HG03521 (cell line): ENCODE data around the gene VPS8.
"Not testable (repeated sequence)": the region's sequence is repeated elsewhere in the genome, so short reads cannot be mapped to it uniquely, and the experiment has no call there.

Experiments used
- ATAC-seq: cut with Tn5 transposase; IDR thresholded peaks from one replicate; pipeline ENCODE4 v1.9.1; 2021; ENCODE audit warnings: mild to moderate bottlenecking, moderate library complexity; ENCODE audit not compliant: unreplicated experiment

VPS8 gene

DNA sequence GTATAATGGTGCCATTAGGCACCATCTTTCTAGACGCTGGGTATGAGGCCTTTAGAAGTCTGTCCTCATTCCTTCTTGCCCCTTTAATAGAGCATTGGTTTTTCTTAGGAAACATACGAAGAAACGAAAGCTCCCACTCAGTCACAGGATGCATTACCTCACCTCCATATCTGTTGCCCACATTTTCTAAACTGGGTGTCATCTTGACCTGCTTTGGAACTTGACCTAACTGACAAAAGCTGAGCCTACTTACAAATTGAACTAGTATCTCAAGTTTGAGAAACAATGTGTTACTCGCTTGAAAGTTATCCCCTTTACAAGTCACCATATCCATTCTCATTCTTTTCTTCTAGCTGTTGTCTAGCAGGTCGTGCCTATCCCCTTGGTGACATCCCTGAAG is 102.7 kb downstream of the VPS8 start:
- ATAC-seq = no peak

DNA sequence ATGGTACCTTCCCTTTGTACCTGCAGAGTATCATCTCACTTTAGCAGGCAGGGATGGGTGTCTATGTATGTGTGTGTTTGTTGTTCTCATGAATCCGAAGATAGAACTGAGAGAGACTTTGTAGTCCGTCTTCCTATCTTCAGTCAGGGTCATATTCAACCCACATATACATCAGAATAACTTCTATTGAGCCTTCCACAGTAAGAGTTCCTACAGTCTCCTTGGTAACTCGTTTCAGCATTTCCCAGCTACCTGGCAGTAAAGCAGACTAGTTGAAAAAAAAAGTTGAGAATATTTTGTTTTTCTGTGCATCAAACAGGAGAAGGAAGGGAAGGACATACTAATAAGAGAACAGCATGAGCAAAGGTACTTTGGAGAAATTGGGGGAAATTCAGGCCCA is 106.8 kb downstream of the VPS8 start:
- ATAC-seq = no peak

DNA sequence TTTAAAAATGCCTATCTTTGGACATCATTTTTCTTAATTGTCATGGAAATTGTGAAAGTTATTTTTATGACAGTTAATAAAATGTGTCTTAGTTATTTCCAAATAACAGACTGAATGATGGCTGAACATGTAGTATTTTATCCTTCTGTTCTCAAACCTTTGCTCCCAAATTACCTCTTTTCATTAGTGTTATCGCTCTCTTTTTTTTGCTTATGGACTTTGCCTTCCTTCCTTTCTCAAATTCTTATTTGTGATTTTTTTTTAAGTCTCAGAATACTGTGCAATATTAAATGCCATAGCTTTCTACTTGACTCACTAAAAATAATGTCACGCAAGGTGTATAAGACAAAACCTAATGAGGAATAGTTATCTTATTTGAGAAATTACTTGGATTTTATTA is 107.7 kb downstream of the VPS8 start:
- no peak for ATAC-seq

DNA sequence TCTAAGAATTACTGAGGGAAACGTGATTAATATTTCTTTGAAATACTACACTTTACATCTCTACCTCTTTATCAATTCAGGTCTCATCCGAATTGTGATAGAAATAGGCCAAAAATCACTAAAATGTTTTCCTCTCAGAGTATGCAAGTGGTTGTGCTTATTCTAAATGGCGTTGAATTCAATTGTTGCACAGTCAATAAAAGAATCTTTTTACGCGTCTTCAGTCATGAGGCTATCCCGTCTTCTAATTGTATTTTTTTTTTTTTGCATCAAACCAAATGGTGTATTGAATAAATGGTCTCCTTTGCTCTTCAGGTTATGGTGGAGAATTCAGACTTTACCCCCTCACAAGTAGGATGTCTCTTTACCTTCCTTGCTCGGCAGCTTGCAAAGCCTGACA is 112.6 kb downstream of the VPS8 start:
- ATAC-seq = no peak

DNA sequence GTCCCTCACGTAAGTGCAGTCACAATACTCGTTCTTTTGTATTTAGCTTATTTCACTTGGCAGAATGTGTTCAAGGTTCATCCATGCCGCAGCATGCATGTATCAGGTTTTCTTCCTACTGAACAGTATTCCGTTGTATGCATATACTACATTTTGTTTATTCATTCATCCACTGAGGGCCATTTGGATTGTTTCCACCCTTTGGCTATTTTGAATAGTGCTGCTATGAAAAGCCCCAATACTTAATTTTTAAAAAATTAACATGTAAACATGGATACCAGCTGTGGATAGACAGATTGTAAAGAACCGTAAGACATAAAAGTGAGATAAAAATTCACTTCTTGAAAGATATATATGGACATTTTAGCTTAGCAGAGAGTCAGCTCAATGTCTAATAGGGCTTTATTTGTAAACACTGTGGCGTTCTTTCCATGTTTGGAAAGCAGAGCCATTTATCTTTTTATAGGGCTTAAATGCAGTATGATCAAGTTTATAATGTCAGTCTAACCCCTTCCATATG is 115.9 kb downstream of the VPS8 start:
- no peak for ATAC-seq

DNA sequence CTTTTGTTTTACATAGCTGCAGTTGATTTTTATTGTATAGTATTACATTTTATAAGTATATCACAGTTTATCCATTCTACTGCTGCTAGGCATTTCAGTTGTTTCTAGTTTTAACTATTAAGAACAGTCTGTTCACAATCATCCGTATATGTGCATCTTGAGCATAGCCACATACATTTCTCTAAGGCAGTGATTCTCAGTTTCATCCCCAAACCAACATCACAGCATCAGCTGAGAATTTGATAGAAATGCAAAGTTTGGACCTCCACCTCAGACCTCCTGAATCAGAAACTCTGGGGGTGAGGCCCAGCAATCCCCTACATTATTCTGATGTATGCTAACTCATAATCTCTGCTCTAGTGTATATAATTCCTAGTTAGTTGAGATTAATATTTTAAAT is 120.8 kb downstream of the VPS8 start:
- no peak for ATAC-seq

DNA sequence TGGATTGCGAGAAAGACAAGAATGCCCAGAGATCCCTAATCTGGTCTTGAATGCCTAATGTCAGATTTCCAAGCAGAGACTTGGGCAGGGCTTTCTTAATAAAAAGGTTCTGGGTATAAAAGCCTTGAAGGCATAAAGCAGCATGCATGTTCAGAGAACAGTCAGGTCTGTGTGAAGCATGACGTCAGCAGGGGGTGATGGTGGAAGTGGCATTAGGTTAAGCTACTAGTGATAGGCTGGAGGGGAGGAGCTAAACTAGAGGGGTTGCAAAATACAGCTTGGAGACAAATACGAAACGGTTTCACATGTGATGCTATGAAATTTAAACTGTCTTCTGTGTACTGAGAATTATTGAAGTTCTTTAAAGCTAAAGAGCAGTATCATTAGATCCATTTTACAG is 125.6 kb downstream of the VPS8 start:
- no peak for ATAC-seq

DNA sequence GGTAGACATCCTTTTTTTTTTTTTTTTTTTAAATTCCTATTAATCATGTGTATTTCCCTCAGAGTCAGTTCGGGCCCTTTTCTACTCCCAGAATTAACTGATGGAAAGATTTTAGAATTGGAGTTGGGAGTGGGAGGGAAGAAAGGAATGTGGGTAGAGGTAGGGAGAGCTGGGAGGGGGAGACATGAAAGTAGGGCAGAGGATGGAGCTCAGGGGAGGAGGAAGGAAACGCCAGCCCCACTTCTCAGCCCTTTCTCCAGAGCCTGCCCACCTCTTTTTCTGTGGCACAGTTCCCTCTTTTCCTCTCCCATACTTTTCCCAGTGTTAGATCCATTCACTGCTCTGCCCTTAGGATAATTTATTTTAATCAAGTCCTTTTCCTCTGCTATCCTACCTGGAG is 129.4 kb downstream of the VPS8 start:
- no peak for ATAC-seq

DNA sequence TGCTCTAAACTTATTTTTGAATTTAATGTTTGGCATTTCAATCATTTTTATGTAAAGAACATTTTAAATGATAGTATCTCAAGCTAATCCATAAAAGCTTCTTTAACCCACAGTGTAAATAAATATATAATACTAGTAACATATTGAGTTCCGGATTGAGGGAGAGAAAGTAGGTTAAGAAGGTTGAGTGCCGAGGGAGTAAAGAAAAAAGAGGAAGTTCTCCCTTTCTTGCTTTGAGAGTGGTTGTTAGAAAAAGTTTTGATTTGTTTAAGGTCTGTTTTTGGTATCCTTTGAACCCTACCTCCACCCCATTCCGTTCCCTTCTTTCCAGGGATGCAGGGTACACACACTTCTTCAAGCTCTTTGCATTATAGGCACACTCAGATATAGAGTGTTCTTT is 130.8 kb downstream of the VPS8 start:
- ATAC-seq = no peak

DNA sequence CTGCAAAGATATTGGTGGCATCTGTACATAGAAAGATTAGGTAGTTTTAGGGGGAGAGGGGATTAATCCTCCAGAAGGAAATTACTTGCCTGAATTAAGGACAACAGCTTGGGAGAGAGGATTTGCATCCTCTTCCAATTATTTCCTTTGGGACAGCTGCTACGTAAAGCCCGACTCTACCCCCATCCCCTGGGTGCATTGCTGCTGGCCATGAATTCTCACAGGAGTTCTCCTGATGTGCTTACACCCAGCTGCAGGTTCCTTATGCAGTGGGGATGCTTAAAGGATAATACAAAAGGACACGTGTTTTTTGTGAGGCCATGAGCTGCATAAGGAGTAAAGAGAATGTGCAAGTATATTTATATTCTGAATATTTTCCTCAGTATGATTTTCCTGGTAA is 132.3 kb downstream of the VPS8 start:
- no peak for ATAC-seq

DNA sequence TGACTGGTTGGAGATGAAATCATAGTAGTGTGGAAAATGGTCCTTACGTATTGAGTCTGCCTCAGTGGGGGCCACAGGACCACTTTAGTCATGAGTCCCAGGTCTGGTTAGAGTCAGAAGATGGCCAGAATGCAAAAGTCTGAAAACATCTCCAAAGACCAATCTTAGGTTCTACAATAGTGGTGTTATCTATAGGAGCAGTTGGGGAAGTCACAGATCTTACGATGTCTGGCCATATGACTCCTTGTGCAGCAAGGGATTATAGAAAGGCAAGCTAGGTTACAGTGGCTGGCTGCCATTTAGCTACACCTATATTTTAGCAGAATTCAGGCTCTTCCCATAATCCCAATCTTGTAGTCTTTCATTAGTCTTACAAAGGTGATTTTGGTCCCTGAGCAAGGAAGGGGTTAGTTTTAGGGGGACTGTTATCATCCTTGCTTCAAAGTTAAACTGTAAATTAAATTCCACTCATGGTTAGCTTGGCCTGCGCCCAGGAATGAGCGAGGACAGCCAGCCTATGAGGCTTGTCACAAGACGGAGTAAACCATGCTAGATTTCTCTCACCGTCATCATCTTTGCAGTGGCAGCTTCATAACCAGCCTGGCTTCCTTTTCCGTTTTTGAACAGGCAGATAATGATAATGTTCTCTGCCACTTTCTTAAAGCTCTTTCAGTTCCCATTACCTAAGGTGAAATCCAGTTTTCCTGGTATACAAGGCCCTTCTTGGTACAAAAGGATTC is 134.1 kb downstream of the VPS8 start:
- no peak for ATAC-seq

DNA sequence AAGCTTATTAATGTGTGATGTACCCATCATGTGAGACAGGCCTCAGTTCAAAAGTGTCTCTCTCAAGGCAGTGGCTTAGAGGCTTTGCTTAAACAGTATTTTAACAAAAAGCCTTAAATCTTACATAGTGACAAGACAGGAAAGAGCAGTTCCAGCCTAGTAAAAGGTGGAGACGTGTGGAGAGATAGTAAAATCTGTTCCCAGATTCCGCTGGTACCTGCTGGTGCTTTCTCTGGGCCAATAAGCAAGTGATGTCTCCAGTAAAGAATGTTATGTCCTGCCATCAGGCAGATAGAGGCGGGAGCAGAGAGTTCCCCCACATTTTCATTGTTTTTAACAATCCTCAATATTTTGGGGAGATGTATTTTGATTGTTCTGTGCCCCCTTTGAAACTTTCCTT is 135.0 kb downstream of the VPS8 start:
- no peak for ATAC-seq

DNA sequence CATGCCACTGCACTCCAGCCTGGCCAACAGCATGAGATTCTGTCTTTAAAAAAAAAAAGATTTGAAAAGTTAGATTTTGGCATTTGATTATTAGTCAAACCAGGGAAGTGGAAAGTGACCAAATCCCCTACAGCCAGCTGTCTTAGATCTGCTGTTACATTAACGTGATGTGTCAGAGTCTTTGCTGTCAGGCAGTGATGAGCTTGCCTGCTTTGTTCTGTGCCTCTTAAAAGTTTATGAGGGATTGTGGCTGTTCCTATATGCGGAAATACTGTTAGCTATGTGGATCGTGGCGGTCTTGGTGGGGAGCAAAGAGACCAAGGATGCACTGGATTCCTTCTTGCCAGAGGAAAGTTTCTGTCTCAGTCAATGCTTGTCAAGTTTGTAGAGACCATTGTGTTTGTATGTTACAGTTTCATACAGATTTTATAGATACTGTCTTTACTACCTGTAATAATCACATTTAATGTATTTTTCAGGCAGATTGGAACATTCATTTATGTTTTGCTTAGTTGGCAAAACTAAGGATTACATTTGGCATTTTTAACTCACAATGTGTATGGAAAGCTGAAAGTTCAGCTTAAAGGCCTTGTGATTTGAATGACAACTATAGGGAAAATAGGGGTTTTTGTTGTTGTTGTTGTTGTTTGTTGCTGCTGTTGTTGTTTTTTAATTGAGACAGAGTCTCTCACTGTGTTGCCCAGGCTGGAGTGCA is 137.4 kb downstream of the VPS8 start:
- ATAC-seq = no peak

DNA sequence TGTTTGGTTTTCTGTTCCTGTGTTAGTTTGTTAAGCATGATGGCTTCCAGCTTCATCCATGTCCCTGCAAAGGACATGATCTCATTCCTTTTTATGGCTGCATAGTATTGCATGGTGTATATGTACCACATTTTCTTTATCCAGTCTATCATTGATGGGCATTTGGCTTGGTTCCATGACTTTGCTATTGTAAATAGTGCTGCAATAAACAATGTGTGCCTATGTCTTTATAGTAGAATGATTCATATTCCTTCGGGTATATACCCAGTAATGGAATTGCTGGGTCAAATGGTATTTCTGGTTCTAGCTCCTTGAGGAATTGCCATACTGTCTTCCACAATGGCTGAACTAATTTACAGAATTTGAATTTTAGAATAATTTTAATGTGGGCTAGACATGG is 138.8 kb downstream of the VPS8 start:
- ATAC-seq = not testable (repeated sequence)

DNA sequence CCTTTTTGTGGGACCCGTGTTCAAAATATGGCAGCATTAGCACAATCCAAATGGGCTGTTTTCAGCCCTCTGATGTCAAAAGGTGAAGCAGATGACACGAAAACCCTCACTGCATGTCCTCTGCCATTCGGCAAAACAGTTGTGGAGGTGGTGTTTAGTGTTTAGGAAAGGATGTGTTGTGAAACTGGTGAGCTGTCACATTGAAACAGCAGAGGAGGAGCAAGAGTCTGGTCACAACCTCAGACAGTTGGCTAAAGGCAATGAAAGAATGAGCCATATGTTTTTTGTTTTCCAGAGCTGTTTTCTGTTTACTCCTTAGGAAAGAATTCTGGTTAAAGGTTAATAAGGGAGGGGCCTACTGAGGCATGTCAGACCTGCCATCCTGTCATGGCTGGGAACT is 140.7 kb downstream of the VPS8 start:
- no peak for ATAC-seq

DNA sequence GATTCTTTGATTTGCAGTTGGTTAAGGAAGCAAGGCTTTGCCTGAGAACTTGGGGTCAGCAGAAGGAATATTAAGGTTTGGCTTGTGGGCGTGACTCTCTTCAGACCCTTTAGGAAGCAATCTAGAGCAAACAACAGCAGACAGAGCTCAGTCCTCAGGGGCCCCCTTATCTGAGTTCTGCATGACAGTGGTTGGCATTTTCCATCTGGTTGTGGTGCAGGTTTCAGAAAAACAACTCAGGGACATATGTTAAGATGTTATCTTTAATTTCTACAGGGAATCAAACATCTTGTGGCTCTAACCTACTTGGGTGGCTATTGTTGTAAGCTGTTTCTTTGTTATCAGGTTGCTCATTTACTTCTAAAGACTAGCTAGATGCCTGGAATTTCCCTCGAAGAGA is 141.4 kb downstream of the VPS8 start:
- no peak for ATAC-seq

DNA sequence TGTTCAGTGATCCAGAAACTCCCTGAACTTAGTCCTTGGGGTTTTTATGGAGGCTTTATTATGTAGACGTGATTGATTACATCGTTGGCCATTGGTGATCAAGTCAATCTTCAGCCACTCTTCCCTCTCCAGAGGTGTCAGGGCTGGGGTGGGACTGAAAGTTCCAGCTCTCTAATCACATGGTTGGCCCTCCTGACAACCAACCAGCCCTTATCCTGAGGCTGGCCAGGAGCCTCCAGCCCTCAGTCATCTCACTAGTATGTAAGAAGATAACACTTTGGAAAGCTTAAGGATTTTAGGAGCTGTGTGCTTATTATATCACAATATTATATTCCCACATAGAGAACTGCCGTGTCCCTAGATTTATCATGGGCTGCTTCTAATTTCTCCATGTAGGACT is 142.3 kb downstream of the VPS8 start:
- ATAC-seq = no peak

DNA sequence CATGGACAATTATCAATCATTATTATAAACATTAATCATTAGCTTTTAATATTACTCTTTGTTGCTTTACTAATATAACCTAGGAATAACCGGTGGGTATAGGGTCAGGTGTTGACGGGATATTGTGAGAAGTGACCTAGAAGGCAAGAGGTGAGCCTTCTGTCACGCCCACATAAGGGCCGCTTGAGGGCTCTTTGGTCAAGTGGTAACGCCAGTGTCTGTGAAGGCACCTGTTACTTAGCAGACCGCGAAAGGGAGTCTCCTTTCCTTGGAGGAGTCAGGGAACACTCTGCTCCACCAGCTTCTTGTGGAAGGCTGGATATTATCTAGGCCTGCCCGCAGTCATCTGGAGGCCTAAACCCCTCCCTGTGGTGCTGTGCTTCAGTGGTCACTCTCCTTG is 142.9 kb downstream of the VPS8 start:
- ATAC-seq = not testable (repeated sequence)

DNA sequence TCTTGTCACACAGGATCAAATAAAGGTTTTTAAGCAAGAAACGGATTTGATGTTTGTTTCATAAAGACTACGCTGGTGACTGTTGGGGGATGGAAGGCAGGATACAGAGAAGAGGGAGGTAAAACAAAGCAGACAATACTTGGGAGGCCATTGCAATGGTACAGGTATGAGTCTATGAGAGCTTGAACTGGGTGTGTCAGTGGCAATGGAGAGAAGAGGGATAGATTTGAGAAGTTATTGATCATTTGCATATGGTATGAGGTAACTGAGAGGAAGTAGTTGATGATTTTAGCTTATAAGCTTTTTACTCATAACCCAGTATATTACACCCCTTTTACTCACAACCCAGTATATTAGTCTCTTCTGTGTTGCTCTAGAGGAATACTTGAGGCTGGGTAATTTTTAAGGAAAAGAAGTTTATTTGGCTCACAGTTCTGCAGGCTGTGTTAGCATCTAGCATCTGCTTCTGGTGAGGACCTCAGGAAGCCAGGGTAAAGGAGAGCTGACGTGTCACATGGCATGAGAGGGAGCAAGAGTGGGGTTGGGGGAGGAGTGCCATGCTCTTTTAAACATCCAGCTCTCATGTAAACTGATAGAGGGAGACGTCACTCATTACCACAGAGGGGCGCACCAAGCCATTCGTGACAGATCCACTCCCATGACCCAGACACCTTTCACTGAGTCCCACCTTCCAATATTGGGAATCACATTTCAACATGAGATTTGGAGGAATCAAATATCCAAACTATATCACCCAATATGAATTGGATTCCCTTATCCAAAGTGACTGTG is 153.9 kb downstream of the VPS8 start:
- no peak for ATAC-seq

DNA sequence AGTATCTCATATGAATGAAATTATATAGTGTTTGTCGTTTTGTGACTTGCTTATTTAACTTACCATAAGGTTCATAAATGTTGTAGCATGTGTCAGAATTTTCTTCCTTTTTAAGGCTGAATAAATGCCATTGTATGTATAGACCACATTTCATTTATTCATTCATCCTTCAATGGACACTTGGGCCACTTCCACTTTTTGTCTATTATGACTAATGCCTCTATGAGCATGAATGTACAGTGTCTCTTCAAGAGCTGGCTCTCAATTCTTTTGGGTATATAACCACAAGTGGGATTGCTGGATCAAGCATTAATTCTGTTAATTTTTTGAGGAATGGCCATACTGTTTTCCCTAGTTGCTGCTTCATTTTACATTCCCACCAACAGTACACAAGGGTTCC is 156.1 kb downstream of the VPS8 start:
- no peak for ATAC-seq

DNA sequence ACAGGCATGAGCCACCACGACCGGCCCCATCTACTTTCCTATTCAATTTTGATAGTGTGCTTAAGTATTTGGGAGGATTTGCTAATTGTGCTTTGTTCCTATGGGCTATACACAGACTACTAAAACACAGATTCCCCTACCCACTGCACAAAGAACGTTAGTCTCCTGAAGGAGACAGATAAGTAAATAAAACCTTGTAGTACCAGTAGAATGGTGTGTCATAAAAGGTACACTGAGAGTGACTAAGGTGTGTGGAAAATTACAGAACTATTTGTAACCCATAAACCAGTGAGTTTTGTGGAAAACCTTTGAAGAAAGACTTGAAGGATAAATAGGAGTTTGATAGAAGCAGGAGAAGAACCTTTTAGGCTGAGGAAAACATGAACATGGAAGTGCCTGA is 158.2 kb downstream of the VPS8 start:
- no peak for ATAC-seq

DNA sequence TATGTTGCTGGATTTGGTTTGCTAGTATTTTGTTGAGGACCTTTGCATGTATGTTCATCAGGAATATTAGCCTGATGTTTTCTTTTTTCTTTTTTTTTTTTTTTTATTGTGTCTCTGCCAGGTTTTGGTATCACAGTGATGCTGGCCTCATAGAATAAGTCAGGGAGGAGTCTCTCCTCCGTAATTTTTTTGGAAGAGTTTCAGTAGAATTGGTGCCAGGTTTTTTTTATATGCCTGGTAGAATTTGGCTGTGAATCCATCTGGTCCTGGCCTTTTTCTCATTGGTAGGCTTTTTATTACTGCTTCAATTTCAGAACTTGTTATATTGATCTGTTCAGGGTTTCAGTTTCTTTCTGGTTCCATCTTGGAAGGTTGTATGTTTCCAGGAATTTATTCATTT is 165.8 kb downstream of the VPS8 start:
- no peak for ATAC-seq
